ENCODE data around the gene ATP4B. TPM values are rescaled to one million over a fixed set of nuclear protein-coding genes. Genes with fewer than 3 reads are reported as not detected.
"Not testable (repeated sequence)": the region's sequence is repeated elsewhere in the genome, so short reads cannot be mapped to it uniquely, and the experiment has no call there.

Gene ATP4B
- polyA plus RNA-seq, 2 donors = 0.04 to 0.06 TPM

- not testable (repeated sequence) for H3K27me3 ChIP-seq (ENCODE audit: control insufficient read depth in 1 of 2, insufficient read depth in 2 of 2, low read length in 2 of 2); H3K27ac ChIP-seq (ENCODE audit: low read depth in 2 of 2, low read length in 1 of 2); H3K9me3 ChIP-seq (ENCODE audit: control insufficient read depth in 2 of 2, insufficient read depth in 1 of 2, low read depth in 1 of 2, low read length in 1 of 2); H3K4me3 ChIP-seq (ENCODE audit: low read depth in 1 of 2, low read length in 2 of 2); H3K4me1 ChIP-seq (ENCODE audit: control insufficient read depth in 2 of 2, insufficient read depth in 2 of 2, low read length in 1 of 2)
- H3K36me3 ChIP-seq (ENCODE audit: control insufficient read depth in 2 of 2, insufficient read depth in 2 of 2, low read length in 1 of 2) = peaks cover 0 to 24% of the 10 kb centered on the region in 2 donors
- WGBS, 2 donors = 80 to 86% methylated on average over 13 of the region's 13 CpGs
Measured at GRCh38 chr13:113621498-113621897, 36.5 kb downstream of the ATP4B start.

- H3K9me3 ChIP-seq (ENCODE audit: control insufficient read depth in 2 of 2, insufficient read depth in 1 of 2, low read depth in 1 of 2, low read length in 1 of 2) = no peaks in the 10 kb centered on the region
- peaks cover 0 to 24% of the 10 kb centered on the region in 2 donors for H3K36me3 ChIP-seq (ENCODE audit: control insufficient read depth in 2 of 2, insufficient read depth in 2 of 2, low read length in 1 of 2)
- H3K4me1 ChIP-seq (ENCODE audit: control insufficient read depth in 2 of 2, insufficient read depth in 2 of 2, low read length in 1 of 2) = no peaks in the 10 kb centered on the region
- H3K27ac ChIP-seq (ENCODE audit: low read depth in 2 of 2, low read length in 1 of 2) = no peak overlapping the region
- 97 to 98% methylated on average over 15 of the region's 15 CpGs for WGBS, 2 donors
- no peak overlapping the region for H3K4me3 ChIP-seq (ENCODE audit: low read depth in 1 of 2, low read length in 2 of 2)
- no peaks in the 10 kb centered on the region for H3K27me3 ChIP-seq (ENCODE audit: control insufficient read depth in 1 of 2, insufficient read depth in 2 of 2, low read length in 2 of 2)
Measured at GRCh38 chr13:113621046-113621445, 37.0 kb downstream of the ATP4B start.

DNA sequence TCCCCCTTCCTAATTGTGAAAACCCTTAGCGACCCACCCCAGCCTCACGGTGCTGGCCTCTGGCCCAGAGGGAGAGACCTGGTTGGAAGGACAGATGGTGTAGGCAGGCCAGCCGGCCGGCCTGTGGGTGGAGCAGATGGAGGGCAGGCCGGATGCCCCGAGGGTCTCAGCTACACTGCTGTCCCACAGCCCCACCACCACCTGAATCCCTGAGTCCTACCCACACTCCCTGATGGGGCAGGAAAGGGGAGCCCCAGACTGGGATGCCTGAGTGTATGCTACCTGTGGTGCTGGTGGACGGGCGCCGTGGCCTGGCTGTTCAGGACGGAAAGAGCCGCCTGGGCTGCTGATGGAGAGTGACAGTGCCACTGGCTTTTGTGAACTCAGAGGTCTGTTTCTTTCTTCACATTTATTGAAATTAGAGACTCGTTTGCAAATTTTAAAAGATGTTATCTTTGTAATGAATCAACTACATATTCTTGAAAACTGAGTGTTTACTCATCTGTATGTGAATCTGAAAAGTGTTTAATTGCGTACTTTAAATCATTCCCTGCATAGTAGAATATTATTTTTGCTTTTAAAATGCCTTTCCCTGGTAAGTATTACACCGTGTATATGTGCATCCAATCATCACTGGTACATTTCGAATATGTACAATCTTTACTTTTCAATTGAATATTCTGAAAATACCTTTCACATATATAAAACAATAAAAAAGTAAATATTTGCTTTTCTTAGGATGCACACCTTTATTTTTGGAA, 37.8 kb downstream of the ATP4B start:
- H3K4me1 ChIP-seq (ENCODE audit: control insufficient read depth in 2 of 2, insufficient read depth in 2 of 2, low read length in 1 of 2) = no peaks in the 10 kb centered on the region
- no peak overlapping the region for H3K4me3 ChIP-seq (ENCODE audit: low read depth in 1 of 2, low read length in 2 of 2)
- H3K27me3 ChIP-seq (ENCODE audit: control insufficient read depth in 1 of 2, insufficient read depth in 2 of 2, low read length in 2 of 2) = no peaks in the 10 kb centered on the region
- H3K27ac ChIP-seq (ENCODE audit: low read depth in 2 of 2, low read length in 1 of 2) = no peak overlapping the region
- H3K36me3 ChIP-seq (ENCODE audit: control insufficient read depth in 2 of 2, insufficient read depth in 2 of 2, low read length in 1 of 2) = peaks cover 0 to 26% of the 10 kb centered on the region in 2 donors
- H3K9me3 ChIP-seq (ENCODE audit: control insufficient read depth in 2 of 2, insufficient read depth in 1 of 2, low read depth in 1 of 2, low read length in 1 of 2) = no peaks in the 10 kb centered on the region
- WGBS, 2 donors = 75 to 86% methylated on average over 14 to 15 of the region's 15 CpGs

DNA sequence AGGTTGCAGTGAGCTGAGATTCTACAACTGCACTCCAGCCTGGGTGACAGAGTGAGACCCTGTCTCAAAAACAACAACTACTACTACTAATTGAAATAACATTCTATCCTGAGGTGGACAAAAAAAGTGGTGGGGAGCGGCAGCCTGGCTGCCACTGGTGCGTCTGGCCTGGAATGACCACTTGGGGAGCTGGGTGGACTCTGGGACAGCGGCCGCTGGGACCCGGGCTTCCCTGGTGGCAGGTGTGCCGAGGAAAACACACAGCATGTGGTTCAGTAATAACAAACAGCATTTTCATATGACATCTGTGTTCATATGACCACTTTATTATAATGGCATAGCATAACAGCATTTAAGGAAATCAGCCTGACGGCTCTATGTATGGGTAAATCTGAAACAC, 39.5 kb downstream of the ATP4B start:
- Histone ChIP-seq H3K4me1 (ENCODE audit: control insufficient read depth in 2 of 2, insufficient read depth in 2 of 2, low read length in 1 of 2) (no peaks in the 10 kb centered on the region), H3K4me3 (ENCODE audit: low read depth in 1 of 2, low read length in 2 of 2) (no peak overlapping the region), H3K27ac (ENCODE audit: low read depth in 2 of 2, low read length in 1 of 2) (no peak overlapping the region), H3K9me3 (ENCODE audit: control insufficient read depth in 2 of 2, insufficient read depth in 1 of 2, low read depth in 1 of 2, low read length in 1 of 2) (no peaks in the 10 kb centered on the region), H3K36me3 (ENCODE audit: control insufficient read depth in 2 of 2, insufficient read depth in 2 of 2, low read length in 1 of 2) (peaks cover 0 to 23% of the 10 kb centered on the region in 2 donors), H3K27me3 (ENCODE audit: control insufficient read depth in 1 of 2, insufficient read depth in 2 of 2, low read length in 2 of 2) (no peaks in the 10 kb centered on the region)
- WGBS, 2 donors = 93 to 95% methylated on average over 7 of the region's 7 CpGs

GRCh38 chr13:113617961-113618360, 40.0 kb downstream of the ATP4B start:
- Histone ChIP-seq H3K27ac (ENCODE audit: low read depth in 2 of 2, low read length in 1 of 2) (no peak overlapping the region), H3K36me3 (ENCODE audit: control insufficient read depth in 2 of 2, insufficient read depth in 2 of 2, low read length in 1 of 2) (peaks cover 0 to 21% of the 10 kb centered on the region in 2 donors), H3K4me3 (ENCODE audit: low read depth in 1 of 2, low read length in 2 of 2) (no peak overlapping the region), H3K4me1 (ENCODE audit: control insufficient read depth in 2 of 2, insufficient read depth in 2 of 2, low read length in 1 of 2) (no peaks in the 10 kb centered on the region), H3K9me3 (ENCODE audit: control insufficient read depth in 2 of 2, insufficient read depth in 1 of 2, low read depth in 1 of 2, low read length in 1 of 2) (no peaks in the 10 kb centered on the region), H3K27me3 (ENCODE audit: control insufficient read depth in 1 of 2, insufficient read depth in 2 of 2, low read length in 2 of 2) (no peaks in the 10 kb centered on the region)
- 92 to 97% methylated on average over 5 of the region's 5 CpGs for WGBS, 2 donors

DNA sequence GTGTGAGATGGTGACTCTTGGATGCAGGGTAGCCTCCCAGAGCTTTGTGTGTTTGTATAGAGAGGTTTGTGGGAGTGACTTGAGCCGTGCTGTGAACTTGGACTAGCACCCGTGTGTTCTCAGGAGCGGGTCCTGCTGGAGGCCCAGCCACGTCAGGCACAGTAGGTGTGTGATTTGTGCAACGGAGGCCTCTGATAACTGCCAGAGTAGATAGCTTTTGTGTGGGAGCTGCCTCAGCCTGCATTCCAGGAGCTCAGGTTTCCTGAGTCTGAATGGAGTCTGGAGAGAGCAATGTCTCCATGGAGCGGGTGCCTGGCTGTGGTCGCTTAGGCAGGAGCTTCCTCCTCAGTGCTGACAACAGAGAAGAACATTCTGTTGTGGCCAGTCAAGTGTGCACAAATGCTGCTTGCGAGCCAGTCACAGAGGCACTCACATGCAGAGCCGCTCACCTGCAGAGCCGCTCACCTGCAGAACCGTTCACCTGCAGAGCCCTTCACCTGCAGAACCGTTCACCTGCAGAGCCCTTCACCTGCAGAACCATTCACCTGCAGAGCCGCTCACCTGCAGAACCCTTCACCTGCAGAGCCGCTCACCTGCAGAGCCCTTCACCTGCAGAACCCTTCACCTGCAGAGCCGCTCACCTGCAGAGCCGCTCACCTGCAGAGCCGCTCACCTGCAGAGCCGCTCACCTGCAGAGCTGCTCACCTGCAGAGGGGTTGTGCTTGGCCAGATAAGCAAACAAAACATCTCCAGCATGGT, 40.8 kb downstream of the ATP4B start:
- WGBS, 2 donors = 75 to 81% methylated on average over 18 of the region's 18 CpGs
- Histone ChIP-seq H3K27ac (ENCODE audit: low read depth in 2 of 2, low read length in 1 of 2) (no peak overlapping the region), H3K4me3 (ENCODE audit: low read depth in 1 of 2, low read length in 2 of 2) (no peak overlapping the region), H3K4me1 (ENCODE audit: control insufficient read depth in 2 of 2, insufficient read depth in 2 of 2, low read length in 1 of 2) (no peaks in the 10 kb centered on the region), H3K36me3 (ENCODE audit: control insufficient read depth in 2 of 2, insufficient read depth in 2 of 2, low read length in 1 of 2) (peaks cover 0 to 21% of the 10 kb centered on the region in 2 donors), H3K27me3 (ENCODE audit: control insufficient read depth in 1 of 2, insufficient read depth in 2 of 2, low read length in 2 of 2) (no peaks in the 10 kb centered on the region), H3K9me3 (ENCODE audit: control insufficient read depth in 2 of 2, insufficient read depth in 1 of 2, low read depth in 1 of 2, low read length in 1 of 2) (no peaks in the 10 kb centered on the region)

GRCh38 chr13:113616281-113616906, 41.6 kb downstream of the ATP4B start:
- Histone ChIP-seq H3K27ac (ENCODE audit: low read depth in 2 of 2, low read length in 1 of 2) (no peak overlapping the region), H3K4me3 (ENCODE audit: low read depth in 1 of 2, low read length in 2 of 2) (no peak overlapping the region), H3K9me3 (ENCODE audit: control insufficient read depth in 2 of 2, insufficient read depth in 1 of 2, low read depth in 1 of 2, low read length in 1 of 2) (no peaks in the 10 kb centered on the region), H3K36me3 (ENCODE audit: control insufficient read depth in 2 of 2, insufficient read depth in 2 of 2, low read length in 1 of 2) (peaks cover 0 to 26% of the 10 kb centered on the region in 2 donors), H3K4me1 (ENCODE audit: control insufficient read depth in 2 of 2, insufficient read depth in 2 of 2, low read length in 1 of 2) (no peaks in the 10 kb centered on the region), H3K27me3 (ENCODE audit: control insufficient read depth in 1 of 2, insufficient read depth in 2 of 2, low read length in 2 of 2) (no peaks in the 10 kb centered on the region)
- 89% methylated on average over 20 of the region's 20 CpGs for WGBS, 2 donors

DNA sequence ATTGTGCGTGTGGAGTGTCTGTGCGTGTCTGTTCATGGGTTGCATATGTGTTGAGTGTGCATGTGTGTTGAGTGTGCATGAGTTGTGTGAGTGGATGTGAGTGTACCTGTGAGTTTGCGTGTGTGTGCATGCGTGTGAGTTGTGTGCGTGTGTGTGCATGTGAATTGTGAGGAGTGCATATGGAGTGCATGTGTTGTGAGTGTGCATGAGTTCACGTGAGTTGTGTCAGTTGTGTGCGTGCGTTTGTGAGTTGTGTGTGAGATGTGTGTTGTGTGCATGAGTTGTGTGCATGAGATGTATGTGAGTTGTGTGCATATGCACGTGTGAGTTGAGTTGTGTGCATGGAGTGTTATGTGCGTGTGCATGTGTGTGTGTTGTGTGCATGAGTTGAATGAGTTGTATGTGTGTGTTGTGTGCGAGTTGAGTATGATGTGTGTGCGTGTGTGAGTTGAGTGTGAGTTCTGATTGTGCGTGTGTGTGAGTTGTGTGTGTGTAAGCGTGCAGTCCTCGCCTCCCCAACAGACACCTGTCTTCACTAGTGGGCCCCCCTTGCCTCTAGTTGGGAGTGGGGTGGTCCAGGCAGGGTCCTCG, 44.1 kb downstream of the ATP4B start:
- Histone ChIP-seq H3K27me3 (ENCODE audit: control insufficient read depth in 1 of 2, insufficient read depth in 2 of 2, low read length in 2 of 2) (no peaks in the 10 kb centered on the region), H3K36me3 (ENCODE audit: control insufficient read depth in 2 of 2, insufficient read depth in 2 of 2, low read length in 1 of 2) (peaks cover 0 to 41% of the 10 kb centered on the region in 2 donors)
- WGBS, 2 donors = 97% methylated on average over 15 to 16 of the region's 16 CpGs

DNA sequence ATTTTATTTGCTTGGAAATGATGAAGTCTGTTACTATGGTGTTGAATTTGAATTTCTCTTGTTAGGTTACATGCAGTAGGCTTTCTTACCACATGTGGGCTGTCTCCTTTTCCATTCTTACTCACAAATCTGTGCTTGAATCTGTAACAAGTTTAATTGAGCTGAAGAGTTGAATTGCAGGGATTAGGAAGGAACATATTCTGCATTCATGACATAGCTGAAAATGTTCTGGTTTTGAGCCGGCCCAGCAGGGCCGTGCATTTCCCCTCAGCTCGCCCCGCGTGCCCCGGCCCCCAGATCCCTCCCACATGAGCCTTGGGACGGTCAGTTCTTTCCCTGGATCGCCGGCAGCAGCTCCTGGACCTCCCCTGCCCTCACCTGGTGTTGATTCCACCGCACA, 45.4 kb downstream of the ATP4B start:
- Histone ChIP-seq H3K27ac (ENCODE audit: low read depth in 2 of 2, low read length in 1 of 2) (no peak overlapping the region), H3K36me3 (ENCODE audit: control insufficient read depth in 2 of 2, insufficient read depth in 2 of 2, low read length in 1 of 2) (peaks cover 0 to 54% of the 10 kb centered on the region in 2 donors), H3K27me3 (ENCODE audit: control insufficient read depth in 1 of 2, insufficient read depth in 2 of 2, low read length in 2 of 2) (no peaks in the 10 kb centered on the region), H3K4me3 (ENCODE audit: low read depth in 1 of 2, low read length in 2 of 2) (no peak overlapping the region), H3K4me1 (ENCODE audit: control insufficient read depth in 2 of 2, insufficient read depth in 2 of 2, low read length in 1 of 2) (no peaks in the 10 kb centered on the region), H3K9me3 (ENCODE audit: control insufficient read depth in 2 of 2, insufficient read depth in 1 of 2, low read depth in 1 of 2, low read length in 1 of 2) (no peaks in the 10 kb centered on the region)
- WGBS, 2 donors = 90 to 95% methylated on average over 10 of the region's 10 CpGs

More for the DNA sequence above, 44.1 kb downstream of the ATP4B start:
- H3K27ac ChIP-seq (ENCODE audit: low read depth in 2 of 2, low read length in 1 of 2) = no peak overlapping the region
- no peak overlapping the region for H3K4me3 ChIP-seq (ENCODE audit: low read depth in 1 of 2, low read length in 2 of 2)
- no peaks in the 10 kb centered on the region for H3K4me1 ChIP-seq (ENCODE audit: control insufficient read depth in 2 of 2, insufficient read depth in 2 of 2, low read length in 1 of 2)
- no peaks in the 10 kb centered on the region for H3K9me3 ChIP-seq (ENCODE audit: control insufficient read depth in 2 of 2, insufficient read depth in 1 of 2, low read depth in 1 of 2, low read length in 1 of 2)
